IMR-90 (cell line): Measurements from ENCODE around the gene SYNGR3. TPM values are rescaled to one million over a fixed set of nuclear protein-coding genes. Genes with fewer than 3 reads are reported as not detected.

Source experiments
- ATAC-seq: fragments of 200-7000 bp; cut with Tn5 transposase; 2 replicates; pipeline ENCODE4 v1.9.1; 2020; ENCODE audit warnings: low read depth, mild to moderate bottlenecking, moderate library complexity
- BruUV-seq: library from RNA; stranded (reverse); fragments of 400-500 nt; replicated peaks from 2 replicates; lab custom pipeline; 2021; lab: Mats Ljungman, UMichigan
- CTCF ChIA-PET: fragments of 300-600 bp; formaldehyde crosslinking; extraction: SDS; loops from one replicate; lab custom pipeline; 2021; ENCODE audit warnings: antibody characterized with exemption; lab: Yijun Ruan, JAX
- POLR2A ChIA-PET: fragments of 300-600 bp; sonication (Branson Sonifier 250); formaldehyde crosslinking; loops from one replicate; lab custom pipeline; 2022; ENCODE audit warnings: antibody characterized with exemption; ENCODE audit not compliant: unreplicated experiment; lab: Charles Lee
- DNase-seq: peaks from one replicate; pipeline ENCODE4 v3.0.0; 2013
- H2AFZ ChIP-seq: replicated peaks from 2 replicates; pipeline ENCODE3; 2013; ENCODE audit warnings: low read length, mild to moderate bottlenecking; ENCODE audit not compliant: poor library complexity
- H2AK5ac ChIP-seq: 2 replicates; pipeline ENCODE4 v1.6.1; 2013; ENCODE audit warnings: low read depth, low read length, inconsistent platforms
- H2AK9ac ChIP-seq: replicated peaks from 2 replicates; pipeline ENCODE3; 2013; ENCODE audit warnings: mild to moderate bottlenecking, low read depth, low read length, moderate library complexity; ENCODE audit not compliant: poor library complexity
- H2BK120ac ChIP-seq: 2 replicates; pipeline ENCODE4 v1.6.1; 2013; ENCODE audit warnings: low read depth, low read length, inconsistent platforms
- H2BK15ac ChIP-seq: 3 replicates; pipeline ENCODE4 v1.6.1; 2013; ENCODE audit warnings: low read depth, low read length, inconsistent platforms
- H2BK20ac ChIP-seq: 2 replicates; pipeline ENCODE4 v1.6.1; 2013; ENCODE audit warnings: low read depth, mild to moderate bottlenecking, inconsistent platforms, low read length, moderate library complexity
- H2BK5ac ChIP-seq: 2 replicates; pipeline ENCODE4 v1.6.1; 2013; ENCODE audit warnings: mild to moderate bottlenecking, low read depth, low read length, inconsistent platforms; ENCODE audit not compliant: poor library complexity, severe bottlenecking
- H3K14ac ChIP-seq: replicated peaks from 2 replicates; pipeline ENCODE4 v1.6.1; 2013; ENCODE audit warnings: low read depth, low read length, inconsistent platforms
- H3K18ac ChIP-seq: 2 replicates; pipeline ENCODE4 v1.6.1; 2013; ENCODE audit warnings: low read depth, low read length, control low read depth
- H3K23ac ChIP-seq: 2 replicates; pipeline ENCODE4 v1.6.1; 2013; ENCODE audit warnings: low read depth, low read length, inconsistent platforms
- H3K27ac ChIP-seq: 2 replicates; pipeline ENCODE4 v1.5.1; 2013; ENCODE audit warnings: mild to moderate bottlenecking, control low read depth, low read length; ENCODE audit not compliant: insufficient read depth
- H3K27me3 ChIP-seq: 2 replicates; pipeline ENCODE4 v1.6.1; 2013; ENCODE audit warnings: low read length; ENCODE audit not compliant: control insufficient read depth, insufficient read depth
- H3K36me3 ChIP-seq: 2 replicates; pipeline ENCODE4 v1.6.1; 2013; ENCODE audit warnings: low read length, mixed read lengths; ENCODE audit not compliant: control insufficient read depth, insufficient read depth
- H3K4ac ChIP-seq: 2 replicates; pipeline ENCODE4 v1.6.1; 2013; ENCODE audit warnings: low read depth, low read length, inconsistent platforms
- H3K4me1 ChIP-seq: 2 replicates; pipeline ENCODE4 v1.6.1; 2013; ENCODE audit warnings: low read length, mixed read lengths; ENCODE audit not compliant: control insufficient read depth, insufficient read depth
- H3K4me2 ChIP-seq: 2 replicates; pipeline ENCODE4 v1.6.1; 2013; ENCODE audit warnings: low read depth, mild to moderate bottlenecking, control low read depth, low read length, moderate library complexity
- H3K4me3 ChIP-seq: 2 replicates; pipeline ENCODE4 v1.5.1; 2013; ENCODE audit warnings: low read depth, mild to moderate bottlenecking, control low read depth, low read length, moderate library complexity; ENCODE audit not compliant: insufficient read depth
- H3K56ac ChIP-seq: 2 replicates; pipeline ENCODE4 v1.6.1; 2013; ENCODE audit warnings: low read length, inconsistent platforms; ENCODE audit not compliant: insufficient read depth; ENCODE audit errors: extremely low read depth
- H3K79me1 ChIP-seq, 2 experiments: 2 replicates each; pipeline ENCODE4 v1.6.1; 2013; ENCODE audit warnings: low read length in 2 of 2, inconsistent platforms in 1 of 2, low read depth in 1 of 2
- H3K9ac ChIP-seq: 2 replicates; pipeline ENCODE4 v1.6.1; 2013; ENCODE audit warnings: low read depth, low read length, control low read depth
- H3K9me1 ChIP-seq: 2 replicates; pipeline ENCODE4 v1.6.1; 2013; ENCODE audit warnings: low read length, inconsistent platforms; ENCODE audit not compliant: insufficient read depth
- H3K9me3 ChIP-seq: 2 replicates; pipeline ENCODE4 v1.6.1; 2013; ENCODE audit warnings: low read length; ENCODE audit not compliant: control insufficient read depth, insufficient read depth
- H4K20me1 ChIP-seq: 2 replicates; pipeline ENCODE4 v1.6.1; 2013; ENCODE audit warnings: low read length, inconsistent platforms; ENCODE audit not compliant: insufficient read depth
- H4K5ac ChIP-seq: 2 replicates; pipeline ENCODE4 v1.6.1; 2013; ENCODE audit warnings: mild to moderate bottlenecking, low read depth, low read length, control low read depth
- H4K8ac ChIP-seq, 2 experiments: 2 replicates each; pipeline ENCODE4 v1.6.1; 2013; ENCODE audit warnings: low read depth in 2 of 2, low read length in 2 of 2, control low read depth in 1 of 2, inconsistent platforms in 1 of 2
- H4K91ac ChIP-seq: 2 replicates; pipeline ENCODE4 v1.6.1; 2013; ENCODE audit warnings: low read depth, low read length, inconsistent platforms; ENCODE audit not compliant: insufficient read depth
- CHD1 ChIP-seq: IDR thresholded peaks from 2 replicates; pipeline ENCODE4 v1.6.1; 2012; ENCODE audit warnings: low read depth, low read length, improper control_type of control experiment
- ELK1 ChIP-seq: fragments of 150-350 bp; IDR thresholded peaks from 2 replicates; pipeline ENCODE4 v1.6.1; 2016; ENCODE audit warnings: low read depth, mild to moderate bottlenecking, low read length, moderate library complexity, borderline replicate concordance
- FOS ChIP-seq: fragments of 150-350 bp; IDR thresholded peaks from 2 replicates; pipeline ENCODE4 v1.6.1; 2016; ENCODE audit warnings: low read depth, low read length
- MAFK ChIP-seq: IDR thresholded peaks from 2 replicates; pipeline ENCODE4 v1.6.1; 2012; ENCODE audit warnings: low read depth, low read length, improper control_type of control experiment
- MAZ ChIP-seq: IDR thresholded peaks from 2 replicates; pipeline ENCODE4 v1.6.1; 2012; ENCODE audit warnings: low read depth, mild to moderate bottlenecking, low read length, improper control_type of control experiment, moderate library complexity, borderline replicate concordance
- NFE2L2 ChIP-seq: fragments of 150-350 bp; IDR thresholded peaks from 2 replicates; pipeline ENCODE4 v1.6.1; 2016; ENCODE audit warnings: low read depth, mild to moderate bottlenecking, low read length
- POLR2A ChIP-seq: IDR thresholded peaks from 2 replicates; pipeline ENCODE4 v1.6.1; 2012; ENCODE audit warnings: mild to moderate bottlenecking, low read depth, low read length
- RAD21 ChIP-seq: IDR thresholded peaks from 2 replicates; pipeline ENCODE4 v1.6.1; 2012; ENCODE audit warnings: low read length, improper control_type of control experiment
- RCOR1 ChIP-seq: IDR thresholded peaks from 2 replicates; pipeline ENCODE4 v1.6.1; 2012; ENCODE audit warnings: mild to moderate bottlenecking, low read length, improper control_type of control experiment; ENCODE audit not compliant: insufficient replicate concordance
- SMC3 ChIP-seq: fragments of 150-350 bp; IDR thresholded peaks from 2 replicates; pipeline ENCODE4 v1.6.1; 2016; ENCODE audit warnings: low read depth, mild to moderate bottlenecking, antibody characterized with exemption, low read length, moderate library complexity
- USF2 ChIP-seq: fragments of 150-350 bp; IDR thresholded peaks from 2 replicates; pipeline ENCODE4 v1.6.1; 2017; ENCODE audit warnings: mild to moderate bottlenecking, antibody characterized with exemption, low read length, low read depth
- WGBS, 2 experiments: methylation state at CpG; one replicate each; pipeline versions ENCODE4 v1.1.5 to v1.1.7; 2013; ENCODE audit warnings: missing lambda C conversion rate in 2 of 2; ENCODE audit not compliant: insufficient read length in 1 of 2; ENCODE audit errors: extremely low coverage in 2 of 2; 5-methylcytosine and 5-hydroxymethylcytosine counted together
- dilution Hi-C: fragments of 300-500 bp; cut with HindIII; formaldehyde crosslinking; loops from one replicate; pipeline ENCODE4 v1.14.3; 2018; ENCODE audit warnings: low sequenced_read_pairs; ENCODE audit not compliant: unreplicated experiment
- in situ Hi-C: fragments of 300-500 bp; cut with MboI; formaldehyde crosslinking; loops from 3 replicates; pipeline ENCODE4 v1.14.3; 2019; ENCODE audit warnings: low sequenced_read_pairs, inconsistent platforms, mixed read lengths
- intact Hi-C: fragments of 100-400 bp; cut with micrococcal nuclease; formaldehyde crosslinking; loops from 2 replicates; pipeline ENCODE4 v1.10.0; 2022
- polyA plus RNA-seq, 3 experiments: library from polyadenylated mRNA; depleted of rRNA; stranded (reverse); fragments of >200 nt; gene quantifications; 2 replicates each; pipeline ENCODE4 v1.2.3, GENCODE V29; 2012; ENCODE audit warnings: low replicate concordance in 1 of 3
- total RNA-seq: library from RNA; depleted of rRNA; stranded (reverse); fragments of >200 nt; gene quantifications from 2 replicates; pipeline ENCODE4 v1.2.3, GENCODE V29; 2012

SYNGR3 gene
- total and polyA plus RNA-seq, 2 of the 4 experiments (the other 2 are of a cell fraction): 1.8 to 5.8 TPM

GRCh38 chr16:1998852-1999801, 9.4 kb downstream of the SYNGR3 start:
- Histone ChIP-seq H2BK5ac (no peak overlapping the region), H2AK5ac (peak overlapping the region; percentile 21; the same call in 1 of the 2 replicates), H3K9ac (no peak overlapping the region), H3K4me3 (no peak overlapping the region), H3K9me3 (no peaks in the 10 kb centered on the region), H3K4ac (no peak overlapping the region; the same call in 1 of the 2 replicates), H3K79me1 (peaks cover 5 to 62% of the 10 kb centered on the region in 2 experiments), H4K5ac (no peak overlapping the region), H3K27me3 (no peaks in the 10 kb centered on the region), H2BK20ac (no peak overlapping the region), H4K20me1 (peaks cover 40% of the 10 kb centered on the region), H3K18ac (no peak overlapping the region), H3K23ac (no peak overlapping the region), H3K9me1 (peaks cover 20% of the 10 kb centered on the region), H3K4me1 (peaks cover 18% of the 10 kb centered on the region), H2AK9ac (no peak overlapping the region), H2BK15ac (no peak overlapping the region), H3K56ac (no peak overlapping the region), H2AFZ (no peak overlapping the region), H4K8ac (no peak overlapping the region), H4K91ac (no peak overlapping the region), H2BK120ac (no peak overlapping the region), H3K4me2 (no peak overlapping the region), H3K14ac (no peak overlapping the region), H3K36me3 (peaks cover 52% of the 10 kb centered on the region), H3K27ac (no peak overlapping the region)
- ATAC-seq: no peak
- dilution Hi-C loops: no loop called here
- WGBS, 2 experiments: 85% methylated on average over 2 of the region's 39 CpGs; no CpG with 5 or more reads in 1 of the 2 experiments
- TF ChIP-seq ELK1: no peak
- TF ChIP-seq RAD21: no peak
- no peak for TF ChIP-seq USF2
- no peak for TF ChIP-seq FOS
- no peak for TF ChIP-seq MAZ
- TF ChIP-seq POLR2A: no peak
- no peak for TF ChIP-seq RCOR1
- TF ChIP-seq NFE2L2: no peak
- TF ChIP-seq CHD1: no peak
- TF ChIP-seq SMC3: no peak
- TF ChIP-seq MAFK: no peak
- no peak for DNase-seq
- intact Hi-C loops: no loop called here
- ChIA-PET CTCF (no interaction called here), POLR2A (no interaction called here)
- in situ Hi-C loops: no loop called here
- no TSS peak for BruUV-seq
